GM18951 (cell line): ENCODE results near the gene ADAMTSL5.

Source experiments
- POLR2A ChIP-seq: IDR thresholded peaks from 4 replicates; pipeline ENCODE4 v1.6.1; 2011; ENCODE audit warnings: mild to moderate bottlenecking; ENCODE audit not compliant: insufficient read length, insufficient read depth; ENCODE audit errors: extremely low read depth
- in situ Hi-C: fragments of 300-500 bp; cut with MboI; formaldehyde crosslinking; loops from one replicate; pipeline ENCODE4 v1.12.0; 2022; ENCODE audit warnings: low sequenced_read_pairs, mixed read lengths, inconsistent platforms; ENCODE audit not compliant: unreplicated experiment

ADAMTSL5 gene

DNA sequence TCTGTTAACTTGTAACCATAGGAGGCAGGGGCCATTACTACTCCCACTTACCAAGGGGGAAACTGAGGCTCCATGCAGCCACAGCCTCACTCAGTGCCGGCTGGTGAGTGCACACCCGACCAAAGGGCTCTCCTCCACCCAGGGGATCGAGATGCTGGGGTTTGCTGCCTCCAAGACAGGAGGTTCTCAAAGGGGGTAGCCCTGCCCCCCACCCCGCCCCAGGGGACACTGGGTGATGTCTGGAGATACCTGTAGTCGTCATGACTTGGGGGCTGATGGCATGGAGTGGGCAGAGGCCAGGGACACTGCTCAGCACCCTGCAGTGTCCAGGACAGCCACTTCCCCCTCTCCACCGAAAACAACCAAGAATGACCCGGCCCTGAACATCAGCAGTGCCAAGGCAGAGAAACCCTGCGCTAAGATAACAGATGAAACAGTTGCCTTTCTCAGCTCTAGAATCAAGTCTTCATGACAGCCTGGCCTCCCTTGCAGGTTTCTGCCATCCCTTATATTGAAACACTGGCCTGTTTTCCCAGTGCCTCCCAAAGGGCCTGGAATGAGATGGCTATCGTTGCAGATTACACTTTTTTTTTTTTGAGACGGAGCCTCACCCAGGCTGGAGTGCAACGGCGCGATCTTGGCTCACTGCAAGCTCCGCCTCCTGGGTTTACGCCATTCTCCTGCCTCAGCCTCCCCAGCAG is 18.6 kb downstream of the ADAMTSL5 start:
- no peak for TF ChIP-seq POLR2A
- in situ Hi-C loops, result no loop called here

DNA sequence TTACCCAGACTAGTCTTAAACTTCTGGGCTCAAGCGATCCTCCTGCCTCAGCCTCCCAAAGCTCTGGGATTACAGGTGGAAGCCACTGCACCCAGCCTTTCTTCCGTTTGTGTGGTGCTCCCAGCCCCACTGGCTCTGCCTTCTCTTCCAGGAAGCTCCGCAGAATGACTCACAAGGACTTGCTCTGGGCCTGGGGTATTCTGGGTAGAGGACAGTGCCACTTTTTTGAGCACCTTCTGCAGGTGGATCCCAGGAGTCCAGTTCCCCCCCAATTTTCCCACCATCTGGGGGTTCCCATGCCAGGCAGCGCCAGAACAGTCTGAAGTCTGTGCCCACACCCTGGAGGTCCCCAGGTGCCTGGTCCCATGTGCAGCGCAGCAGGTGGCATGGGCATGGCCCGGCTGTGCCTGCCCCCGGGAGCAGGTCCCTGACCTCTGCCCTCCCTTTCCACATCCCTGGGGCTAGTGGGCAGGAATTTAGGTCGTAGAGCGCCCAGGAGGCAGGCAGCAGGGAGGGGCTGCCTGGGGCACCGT is 20.3 kb downstream of the ADAMTSL5 start:
- in situ Hi-C loops, result no loop called here
- TF ChIP-seq POLR2A, result no peak

DNA sequence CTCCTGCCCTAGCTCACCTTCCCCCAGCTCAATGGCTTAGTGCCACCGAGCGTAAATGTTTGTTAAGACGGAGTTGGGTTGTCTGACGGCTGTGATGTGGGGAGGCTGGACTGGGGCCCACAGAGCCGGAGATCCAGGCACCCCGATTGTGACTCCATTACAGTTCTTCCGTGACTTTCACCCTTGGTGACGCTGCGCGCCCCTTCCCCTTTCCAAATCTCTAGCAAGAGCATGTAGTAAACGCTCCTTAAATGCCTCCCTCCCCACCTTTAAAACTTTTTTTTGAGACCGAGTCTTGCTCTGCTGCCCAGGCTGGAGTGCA is 21.0 kb downstream of the ADAMTSL5 start:
- TF ChIP-seq POLR2A, result no peak
- in situ Hi-C loops, result no loop called here

DNA sequence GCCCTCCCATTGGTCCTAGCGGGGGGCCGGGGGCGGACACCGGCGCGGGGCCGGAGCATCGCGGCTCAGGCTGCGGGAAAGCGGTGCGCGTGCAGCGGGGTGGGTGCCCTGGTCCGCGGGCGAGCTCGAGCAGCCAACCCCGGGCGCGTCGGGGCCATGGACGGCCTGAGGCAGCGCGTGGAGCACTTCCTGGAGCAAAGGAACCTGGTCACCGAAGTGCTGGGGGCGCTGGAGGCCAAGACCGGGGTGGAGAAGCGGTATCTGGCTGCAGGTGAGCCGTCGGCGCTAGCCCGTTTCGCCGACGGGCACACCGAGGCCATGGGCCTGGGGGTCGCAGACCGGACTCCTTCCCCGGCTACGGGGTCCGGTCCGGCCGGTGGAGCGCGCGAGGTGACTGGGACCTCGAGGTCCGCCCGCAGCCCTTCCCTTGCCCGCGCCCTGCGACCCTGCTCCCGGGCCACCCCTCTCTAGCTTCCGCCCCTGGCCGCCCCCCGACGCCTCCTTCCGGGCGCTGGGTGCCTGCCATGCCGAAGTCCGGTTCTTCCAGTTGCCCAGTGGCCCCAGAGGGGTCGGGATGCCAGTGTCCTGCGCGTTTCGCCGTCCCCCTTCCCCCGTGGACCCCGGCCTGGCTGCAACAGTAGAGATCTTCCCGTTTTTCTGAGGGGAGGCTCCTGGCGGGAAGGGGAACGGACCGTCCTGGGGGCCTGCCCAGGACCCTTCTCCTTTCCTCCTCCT is 21.5 kb downstream of the ADAMTSL5 start, which contains the start of gene REEP6:
Gene REEP6 (plus strand): TSS at position 68 of the 735 bp plus-strand sequence. CDS start 89 bp downstream, at position 157.
- peak; percentile 32 for TF ChIP-seq POLR2A
- in situ Hi-C loops, result no loop called here

DNA sequence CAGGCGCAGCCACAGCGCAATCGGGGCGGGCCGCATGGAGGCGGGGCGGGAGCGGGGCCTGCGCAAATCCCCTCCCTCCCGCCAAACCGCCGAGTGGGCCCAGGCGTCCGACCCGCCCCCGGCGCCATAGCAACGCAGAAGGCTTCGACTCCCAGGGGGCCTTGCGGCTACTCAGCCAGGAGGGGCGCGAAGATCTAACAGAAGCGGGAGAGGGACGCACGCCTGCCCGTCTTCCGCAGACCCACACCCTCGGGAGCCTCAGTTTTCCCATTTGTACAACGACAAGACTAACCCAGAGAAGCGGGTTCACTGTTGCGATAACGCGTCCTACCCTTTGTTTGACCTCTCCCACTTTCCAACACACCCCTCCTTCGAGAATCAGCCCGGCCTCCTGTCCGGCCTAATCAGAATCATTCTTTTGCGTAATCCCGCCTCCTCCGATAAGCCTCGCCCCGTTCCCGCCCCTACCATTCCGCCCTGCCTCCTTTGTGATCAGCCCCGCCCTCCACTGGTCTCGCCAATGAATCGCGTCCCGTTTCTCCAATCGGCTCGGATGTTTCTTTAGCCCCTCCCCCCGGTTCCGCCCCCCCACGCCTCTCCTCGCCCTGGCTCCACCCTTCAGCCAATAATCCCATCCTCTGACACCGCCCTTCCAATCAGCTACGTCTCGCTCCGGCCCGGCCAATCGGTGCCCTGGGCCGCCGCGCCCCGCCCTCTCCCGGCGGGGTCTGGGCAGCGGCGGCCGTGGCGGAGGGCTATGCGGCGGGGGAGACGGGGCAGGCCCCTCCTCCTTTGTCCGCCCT is 22.3 kb downstream of the ADAMTSL5 start, which contains the start of gene PCSK4:
Gene PCSK4 (minus strand): TSS at position 40 of the 803 bp plus-strand sequence. CDS start 4 bp downstream, at position 36.
- no peak for TF ChIP-seq POLR2A
- in situ Hi-C loops, result no loop called here

DNA sequence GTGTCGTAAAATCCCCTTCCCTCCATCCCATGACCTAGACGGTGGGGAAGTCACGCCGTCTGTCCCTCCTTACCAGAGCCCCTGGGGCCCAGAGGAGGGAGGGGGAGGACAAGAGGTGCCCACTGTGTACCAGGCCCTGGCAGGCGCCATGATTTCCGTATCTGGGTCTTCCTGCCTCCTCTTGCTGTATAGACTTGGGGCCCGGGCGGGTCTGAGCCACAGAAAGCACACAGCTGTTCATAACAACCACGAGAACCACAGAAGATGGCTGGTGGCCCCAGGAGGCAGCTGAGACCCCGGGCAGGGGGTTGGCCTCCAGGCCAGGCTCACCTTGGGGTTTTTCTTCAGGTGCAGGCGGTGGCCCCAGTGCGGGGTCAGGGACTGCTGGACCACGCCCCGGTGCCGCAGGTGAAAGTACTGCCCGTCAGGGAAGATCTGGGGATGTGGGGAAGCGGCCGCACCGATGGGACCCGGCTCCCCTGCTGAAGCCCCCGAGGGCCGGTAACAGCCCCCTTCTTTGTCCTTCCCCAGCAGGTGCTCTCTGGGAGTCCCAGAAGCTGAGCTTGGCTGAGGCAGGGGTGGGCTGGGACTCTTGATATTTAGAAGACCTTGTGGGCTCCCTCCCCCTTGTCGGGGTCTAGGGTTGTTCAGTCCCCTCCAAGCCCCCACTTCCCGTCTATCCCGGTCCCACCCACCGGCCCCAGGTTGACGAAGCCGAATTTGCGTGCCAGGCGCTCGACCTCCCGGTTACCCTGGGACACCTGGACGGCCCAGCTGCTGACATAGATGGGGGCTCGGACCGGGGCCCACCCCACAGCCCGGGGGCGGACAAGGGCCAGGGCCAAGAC is 23.1 kb downstream of the ADAMTSL5 start:
- in situ Hi-C loops, result no loop called here

DNA sequence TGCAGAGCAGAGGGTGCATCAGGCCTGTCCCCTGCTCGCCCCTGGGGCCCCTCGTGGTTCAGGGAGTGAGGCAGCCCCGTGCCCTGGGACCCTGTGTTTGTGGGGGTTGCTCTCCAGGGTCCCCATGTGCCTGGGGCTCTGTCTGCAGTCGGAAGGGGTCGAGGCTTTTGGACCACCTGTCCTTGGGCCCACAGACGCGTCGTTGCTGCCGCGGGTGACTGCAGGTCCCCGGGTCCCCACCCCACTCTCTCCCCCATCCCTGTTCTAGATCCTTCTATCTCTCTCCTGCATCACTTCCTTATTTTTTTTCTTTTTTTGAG is 24.6 kb downstream of the ADAMTSL5 start:
- TF ChIP-seq POLR2A, result no peak
- in situ Hi-C loops, result no loop called here

More for the DNA sequence above, 23.1 kb downstream of the ADAMTSL5 start:
- TF ChIP-seq POLR2A, result peak; percentile 51

DNA sequence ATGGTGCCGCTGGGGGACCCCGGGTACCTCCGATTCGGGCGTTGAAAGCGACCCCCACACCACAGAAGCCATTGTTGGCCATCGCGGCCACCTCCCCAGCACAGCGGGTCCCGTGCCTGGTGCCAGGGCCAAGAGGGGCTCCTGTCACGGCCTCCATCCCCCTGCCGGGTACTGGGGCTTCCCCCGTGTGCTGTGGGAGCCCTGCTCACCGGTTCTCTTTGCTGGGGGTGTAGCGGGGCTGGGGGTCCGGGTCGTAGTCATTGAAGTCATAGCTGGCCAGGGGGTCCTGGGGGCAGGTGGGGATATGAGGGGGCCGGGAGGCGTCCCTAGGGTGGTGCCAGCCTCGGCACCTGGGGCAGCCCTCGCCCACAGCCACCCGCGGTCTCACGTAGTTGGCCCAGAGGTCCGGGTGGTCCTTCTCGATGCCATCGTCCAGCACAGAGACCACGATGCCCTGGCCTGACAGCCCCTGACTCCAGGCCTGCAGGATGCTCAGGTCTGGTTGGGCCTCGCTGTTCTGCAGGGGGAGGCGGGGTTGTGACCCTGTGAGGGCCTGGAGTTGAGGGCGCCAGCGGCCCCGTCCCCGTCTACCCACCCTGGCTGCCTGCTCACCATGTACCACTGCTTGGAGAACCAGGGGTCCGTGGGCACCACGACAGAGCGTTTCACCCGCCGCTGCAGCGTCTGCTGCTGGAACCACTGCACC is 25.1 kb downstream of the ADAMTSL5 start:
- TF ChIP-seq POLR2A, result no peak

DNA sequence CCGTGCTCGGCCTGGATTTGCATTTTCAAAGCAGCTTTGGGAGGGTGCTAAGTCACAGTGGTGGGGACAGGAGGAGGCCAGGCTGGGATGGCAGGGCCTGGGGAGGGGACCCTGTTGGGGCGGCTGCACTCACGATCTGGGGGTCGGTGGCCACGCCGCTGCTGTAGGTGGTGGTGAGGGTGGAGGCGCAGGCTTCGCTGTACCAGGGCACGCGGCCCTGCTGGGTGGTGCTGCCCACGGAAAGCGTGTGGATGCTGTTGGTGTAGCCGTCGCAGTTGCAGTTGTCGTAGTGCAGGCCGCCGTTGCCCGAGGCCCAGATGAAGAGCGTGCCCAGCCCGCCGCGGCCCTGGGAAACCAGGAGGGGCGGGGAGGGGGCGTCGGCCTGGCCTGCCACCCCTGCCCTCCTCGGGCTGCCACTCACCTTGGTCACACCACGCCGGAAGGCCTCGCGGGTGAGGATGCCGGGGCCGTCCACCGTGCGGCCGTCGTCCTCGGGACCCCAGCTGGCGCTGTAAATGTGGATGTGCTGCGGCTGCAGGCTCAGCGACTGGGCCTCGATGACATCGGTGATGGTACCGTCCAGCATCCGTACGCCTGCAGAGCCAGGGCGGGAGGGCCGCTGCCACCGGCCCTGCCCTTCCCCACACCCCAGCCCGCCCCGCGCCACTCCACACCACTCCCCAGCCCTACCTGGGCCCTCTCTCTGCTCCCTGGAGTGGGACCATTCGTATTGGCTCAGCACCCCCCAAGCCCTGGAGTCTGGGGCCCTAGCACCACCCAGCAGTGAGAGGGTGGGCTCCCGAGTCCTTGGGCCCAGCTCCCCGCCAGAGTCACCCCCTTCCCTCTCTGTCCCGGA is 25.9 kb downstream of the ADAMTSL5 start:
- no peak for TF ChIP-seq POLR2A
- in situ Hi-C loops, result no loop called here

More for the DNA sequence above, 25.1 kb downstream of the ADAMTSL5 start:
- in situ Hi-C loops, result no loop called here

DNA sequence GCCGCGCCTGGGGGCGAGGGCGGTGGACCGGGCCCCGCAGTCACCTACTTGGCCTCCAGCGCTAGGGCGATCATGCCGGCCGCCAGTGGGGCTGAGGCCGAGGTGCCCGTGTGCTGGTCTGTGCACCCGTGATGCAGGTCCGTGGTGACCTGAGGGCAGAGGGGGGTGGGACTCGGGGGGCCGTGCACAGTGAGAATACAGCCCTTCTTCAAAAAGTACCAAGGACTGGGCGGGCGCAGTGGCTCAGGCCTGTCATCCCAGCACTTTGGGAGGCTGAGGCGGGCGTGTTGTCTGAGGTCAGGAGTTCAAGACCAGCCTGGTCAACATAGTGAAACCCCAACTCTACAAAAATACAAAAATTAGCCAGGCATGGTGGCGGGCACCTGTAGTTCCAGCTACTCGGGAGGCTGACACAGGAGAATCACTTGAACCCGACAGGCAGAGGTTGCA is 28.8 kb downstream of the ADAMTSL5 start:
- no peak for TF ChIP-seq POLR2A
- in situ Hi-C loops, result no loop called here
